ENCODE data around the gene FRZB.

- TF ChIP-seq CTCF (IDR thresholded peaks at IDR 0.05) (no peak), POLR2AphosphoS5 (IDR thresholded peaks at IDR 0.05; ENCODE audit: low read depth, low read length) (no peak), REST (IDR thresholded peaks at IDR 0.05; ENCODE audit: insufficient read depth in 1 of 2, low read depth in 2 of 2, low read length in 1 of 2) (no peak), SIN3A (IDR thresholded peaks at IDR 0.05; ENCODE audit: borderline replicate concordance, insufficient read depth, low read depth, low read length) (no peak), TCF7L2 (IDR thresholded peaks at IDR 0.05; ENCODE audit: low read depth, low read length) (no peak)
Measured at GRCh38 chr2:182911813-182912517, 45.5 kb upstream of the FRZB start.

All from Panc1 (cell line).